HG02571 (cell line): ENCODE data around the gene GFPT1.
A peak's percentile ranks its signal among the peaks of the same experiment; 100 is the strongest.
"Not testable (repeated sequence)": the region's sequence is repeated elsewhere in the genome, so short reads cannot be mapped to it uniquely, and the experiment has no call there.

ENCODE experiments used
- ATAC-seq: cut with Tn5 transposase; IDR thresholded peaks from one replicate; pipeline ENCODE4 v1.9.1; 2021; ENCODE audit warnings: mild to moderate bottlenecking, moderate library complexity; ENCODE audit not compliant: unreplicated experiment

GFPT1 gene

GRCh38 chr2:69386789-69387734 is at the start of gene GFPT1:
GFPT1 (minus strand) TSS chr2:69387227; CDS start chr2:69387071, 156 bp downstream.
- peak; percentile 88 for ATAC-seq

- peak; percentile 1 for ATAC-seq
Measured at GRCh38 chr2:69436596-69436937, 49.5 kb upstream of the GFPT1 start.

GRCh38 chr2:69434753-69435152 is 47.7 kb upstream of the GFPT1 start:
- ATAC-seq: no peak

- no peak for ATAC-seq
Measured at GRCh38 chr2:69429491-69430183, 42.6 kb upstream of the GFPT1 start.

DNA sequence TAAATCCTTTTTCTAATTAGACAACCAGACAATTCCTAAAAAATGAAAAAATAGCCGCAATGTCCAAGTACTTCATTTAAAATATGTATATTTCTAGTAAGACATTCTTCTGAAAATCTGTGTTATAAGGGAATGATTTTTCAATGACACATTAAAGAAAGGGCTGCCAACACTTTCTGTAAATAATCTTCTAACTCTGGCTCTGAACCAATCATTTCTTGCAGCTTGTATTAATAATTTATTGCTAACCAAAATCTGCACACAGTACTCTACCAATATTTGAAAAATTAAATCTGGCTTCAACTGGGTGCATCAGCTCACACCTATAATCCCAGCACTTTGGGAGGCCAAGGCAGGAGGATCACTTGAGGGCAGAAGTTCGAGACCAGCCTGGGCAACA is 42.0 kb upstream of the GFPT1 start:
- no peak for ATAC-seq

DNA sequence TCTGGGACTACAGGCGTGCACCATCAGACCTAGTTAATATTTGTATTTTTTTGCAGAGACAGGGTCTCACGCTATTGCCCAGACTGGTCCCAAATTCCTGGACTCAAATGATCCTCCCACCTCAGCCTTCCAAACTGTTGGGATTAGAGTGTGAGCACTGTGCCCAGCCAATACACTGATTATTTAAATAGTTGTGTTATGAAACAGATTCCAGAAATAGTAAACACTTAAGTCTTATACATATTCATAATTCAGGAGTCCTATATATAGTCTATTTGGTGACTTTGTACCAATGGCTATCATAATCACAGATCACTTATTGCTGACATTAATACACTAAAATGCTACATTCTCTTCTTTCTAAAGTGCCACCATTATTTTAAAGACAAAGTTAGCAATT is 37.4 kb upstream of the GFPT1 start:
- ATAC-seq: no peak

DNA sequence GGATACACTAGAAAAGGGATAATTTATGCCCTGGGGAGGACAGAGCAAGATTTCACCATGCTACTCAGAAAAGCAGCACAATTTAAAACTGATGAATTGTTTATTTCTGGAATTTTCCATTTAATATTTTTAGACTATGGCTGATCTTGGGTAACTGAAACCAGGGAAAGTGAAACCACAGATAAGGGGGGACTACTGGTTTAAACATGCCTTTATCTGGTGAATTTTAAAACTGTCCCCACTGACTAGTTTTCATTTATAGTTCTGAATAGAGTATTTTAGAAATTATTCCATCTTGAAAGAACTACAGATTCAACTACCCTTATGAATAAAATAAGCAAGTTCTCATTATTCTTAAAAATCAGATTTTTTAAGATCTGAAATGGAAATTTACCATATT is 35.2 kb upstream of the GFPT1 start:
- no peak for ATAC-seq

GRCh38 chr2:69419111-69419510 is 32.1 kb upstream of the GFPT1 start:
- ATAC-seq: not testable (repeated sequence)

DNA sequence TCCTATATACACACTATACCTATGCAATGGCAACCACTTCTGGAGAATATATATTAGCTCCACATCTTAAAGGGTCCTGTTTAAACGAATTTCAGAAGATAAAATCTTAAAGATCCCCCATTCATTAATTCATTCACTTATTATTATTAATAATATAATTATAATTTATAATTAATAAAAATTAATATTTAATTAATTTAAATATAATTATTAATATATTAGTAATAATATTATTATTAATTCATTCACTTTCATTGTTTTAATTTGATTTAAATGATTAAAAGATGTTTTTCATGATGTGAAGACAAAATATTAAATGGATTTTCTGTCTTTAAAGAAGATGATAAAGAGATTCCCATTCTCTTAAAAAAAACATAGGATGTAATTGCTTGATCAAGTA is 29.1 kb upstream of the GFPT1 start:
- no peak for ATAC-seq

- ATAC-seq: no peak
Measured at GRCh38 chr2:69411120-69411519, 24.1 kb upstream of the GFPT1 start.

DNA sequence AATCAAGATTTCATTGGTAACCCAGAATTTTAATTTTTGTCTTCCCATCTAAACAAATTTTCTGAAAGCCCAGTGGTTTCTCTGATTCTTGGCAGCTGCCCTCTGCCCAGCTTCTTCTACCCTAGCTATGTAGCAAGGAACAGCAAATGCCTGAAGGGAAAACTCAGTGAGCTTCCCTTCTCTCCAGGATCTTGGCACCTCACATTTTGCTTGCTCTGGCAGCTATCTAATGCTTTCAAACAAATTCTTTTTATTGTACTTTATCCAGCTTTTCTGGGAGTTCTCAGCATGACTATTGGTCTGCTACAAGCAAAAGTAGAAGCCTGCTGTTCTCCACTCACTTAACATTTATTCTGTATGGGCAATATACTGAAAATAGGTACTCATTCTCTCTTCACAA is 18.3 kb upstream of the GFPT1 start:
- ATAC-seq: no peak

- ATAC-seq: no peak
Measured at GRCh38 chr2:69400121-69400520, 13.1 kb upstream of the GFPT1 start.

DNA sequence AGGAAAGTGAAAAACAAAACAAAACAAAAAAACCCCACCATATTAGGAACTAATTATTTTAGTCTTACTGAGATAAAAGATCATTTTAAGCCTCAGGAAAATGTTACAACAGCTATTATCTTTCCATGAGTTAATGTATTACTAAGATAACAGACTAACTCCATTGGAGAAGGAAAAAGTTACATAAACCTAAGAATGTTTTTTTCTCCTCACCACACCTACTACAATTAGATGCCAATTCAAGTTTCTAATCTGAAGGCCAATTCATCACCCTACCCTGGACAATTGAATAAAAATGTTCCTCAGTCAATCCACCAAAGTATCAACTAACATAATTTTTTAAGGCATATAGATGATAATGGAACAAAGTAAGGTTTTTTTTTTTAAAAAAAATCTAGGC is 10.2 kb upstream of the GFPT1 start:
- no peak for ATAC-seq

DNA sequence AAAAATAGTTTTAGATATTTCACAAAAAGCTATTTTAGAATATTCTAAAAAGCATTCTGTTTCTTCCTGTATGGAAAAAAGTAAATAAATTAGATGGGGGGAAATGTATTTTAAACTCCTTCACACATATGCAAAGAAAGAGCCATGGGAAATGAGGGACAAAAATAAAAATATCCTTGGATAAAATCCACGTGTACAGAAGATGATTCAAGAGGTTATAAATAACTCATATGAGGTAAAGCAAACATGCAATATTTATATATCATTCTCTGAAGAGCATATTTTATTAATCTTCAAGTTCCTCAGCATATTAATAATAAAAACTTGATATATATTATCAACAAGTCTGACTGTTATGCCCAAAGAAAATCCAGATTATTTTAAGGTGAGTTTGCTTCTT is 8.8 kb upstream of the GFPT1 start:
- ATAC-seq: no peak

GRCh38 chr2:69393963-69394362 is 6.9 kb upstream of the GFPT1 start:
- ATAC-seq: no peak

GRCh38 chr2:69390471-69390870 is 3.4 kb upstream of the GFPT1 start:
- no peak for ATAC-seq

DNA sequence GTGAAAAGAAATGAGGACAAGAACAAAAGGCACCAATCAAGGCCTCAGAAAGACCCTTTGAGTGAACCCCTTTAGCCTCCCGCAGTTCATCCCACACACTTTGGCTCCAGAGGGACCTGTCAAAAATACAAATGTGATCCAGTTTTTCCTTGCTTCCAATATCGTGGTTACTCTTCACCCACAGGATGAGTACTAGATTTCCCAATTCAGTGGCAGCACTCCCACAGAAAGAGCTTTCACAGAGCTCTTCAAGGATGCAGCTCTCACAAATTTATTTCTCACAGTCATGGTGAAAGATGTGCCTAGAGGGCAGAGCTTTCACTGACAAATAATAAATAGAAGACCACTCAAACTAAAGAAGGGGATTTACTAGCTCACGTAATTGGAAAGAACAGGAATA is 3.0 kb upstream of the GFPT1 start:
- ATAC-seq: no peak

DNA sequence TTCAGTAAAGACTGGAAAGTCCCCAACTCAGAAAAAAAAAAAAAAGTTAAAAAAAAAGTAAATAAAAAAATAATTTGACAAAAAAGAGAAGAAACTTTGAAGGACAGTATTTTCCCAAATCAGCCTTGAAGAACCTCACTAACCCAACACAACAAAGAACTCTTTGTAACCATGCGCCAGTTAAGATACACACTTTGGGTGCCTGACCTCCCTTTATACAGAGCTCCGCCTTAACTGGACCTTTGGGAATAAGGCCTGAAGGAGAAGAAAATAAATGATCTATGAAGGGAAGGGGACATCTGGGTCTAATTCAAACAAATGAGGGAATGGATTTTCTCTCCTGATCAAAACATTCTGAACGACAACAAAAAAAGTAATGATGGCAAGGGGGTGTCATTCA is 2.2 kb upstream of the GFPT1 start:
- no peak for ATAC-seq

- ATAC-seq: no peak
Measured at GRCh38 chr2:69387770-69388481, 899 bp upstream of the GFPT1 start.

GRCh38 chr2:69386360-69386759 is 667 bp downstream of the GFPT1 start:
- ATAC-seq: no peak

DNA sequence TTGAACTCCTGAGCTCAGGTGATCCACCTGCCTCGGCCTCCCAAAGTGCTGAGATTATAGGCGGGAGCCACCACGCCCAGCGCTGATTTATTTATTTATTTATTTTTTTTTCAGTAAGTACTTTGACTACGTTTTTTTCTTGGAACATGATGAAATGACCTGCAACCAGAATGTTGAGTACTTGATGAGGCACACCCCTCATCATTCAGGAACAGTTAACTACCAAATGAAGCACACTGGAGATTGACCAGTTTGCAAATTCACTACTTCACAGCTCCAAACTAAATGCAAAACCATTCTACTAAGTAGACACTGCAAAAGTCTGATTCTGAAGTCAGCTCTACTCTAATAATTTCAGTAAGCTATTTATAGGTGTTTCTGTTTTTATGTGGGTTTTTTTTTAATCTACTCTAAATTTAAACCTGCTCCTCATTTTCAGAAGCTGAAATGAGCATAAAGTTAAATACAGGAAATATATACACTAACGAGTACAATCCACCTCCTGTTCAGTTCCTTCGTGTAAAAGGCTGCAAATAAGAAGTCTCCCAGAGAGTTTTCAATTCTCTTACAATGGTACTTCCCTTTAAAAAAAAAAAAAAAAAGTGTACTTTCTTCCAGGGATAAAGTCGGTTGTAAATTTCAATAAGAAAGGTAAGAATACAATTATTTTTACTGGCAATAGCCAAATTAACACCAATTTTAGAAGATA is 1.4 kb downstream of the GFPT1 start:
- no peak for ATAC-seq
